Uterus (tissue), 2 donors: ENCODE results near the gene PTPN14.

Experiments
- CTCF ChIP-seq, 4 experiments: fragments of 200-600 bp in 2 of 4; fragments of 450-650 bp in 2 of 4; sonication (generic) in 2 of 4; IDR thresholded peaks; one replicate each; pipeline ENCODE4 v1.5.1; 2016 to 2019; ENCODE audit warnings: antibody characterized with exemption in 4 of 4, mild to moderate bottlenecking in 2 of 4, moderate library complexity in 1 of 4
- POLR2A ChIP-seq, 2 donors: fragments of 450-650 bp; IDR thresholded peaks; one replicate each; pipeline ENCODE4 v1.6.1; 2016; ENCODE audit warnings: antibody characterized with exemption in 2 of 2, mild to moderate bottlenecking in 1 of 2, moderate library complexity in 1 of 2

GRCh38 chr1:214459895-214460294 is 91.5 kb downstream of the PTPN14 start:
- no peak for TF ChIP-seq CTCF (IDR thresholded peaks at IDR 0.05)
- TF ChIP-seq POLR2A (IDR thresholded peaks at IDR 0.05) = no peak
